HepG2 (cell line): ENCODE measurements around the gene GRHPR. TPM values are rescaled to one million over a fixed set of nuclear protein-coding genes. Genes with fewer than 3 reads are reported as not detected.

Experiments
- ARID2 ChIP-seq: sonication (generic); formaldehyde crosslinking; IDR thresholded peaks from 2 replicates; pipeline ENCODE4 v1.8.1; 2022; ENCODE audit warnings: mild to moderate bottlenecking, missing genetic modification reagents, borderline replicate concordance
- CHCHD3 ChIP-seq: sonication (generic); formaldehyde crosslinking; IDR thresholded peaks from 2 replicates; pipeline ENCODE4 v1.8.0; 2022; ENCODE audit warnings: mild to moderate bottlenecking, missing genetic modification reagents, moderate library complexity
- DBP ChIP-seq: sonication (generic); formaldehyde crosslinking; IDR thresholded peaks from 2 replicates; pipeline ENCODE4 v1.4.0; 2020; ENCODE audit warnings: missing genetic modification reagents; ENCODE audit errors: not compliant biosample characterization
- DPF2 ChIP-seq: sonication (generic); formaldehyde crosslinking; IDR thresholded peaks from 2 replicates; pipeline ENCODE4 v1.4.0; 2020; ENCODE audit warnings: mild to moderate bottlenecking, low read depth, missing genetic modification reagents, borderline replicate concordance
- ETS1 ChIP-seq: sonication (generic); formaldehyde crosslinking; IDR thresholded peaks from 2 replicates; pipeline ENCODE4 v1.4.0; 2020; ENCODE audit warnings: missing genetic modification reagents
- FOXO1 ChIP-seq: sonication (generic); formaldehyde crosslinking; IDR thresholded peaks from 2 replicates; pipeline ENCODE4 v1.4.0; 2020; ENCODE audit warnings: missing genetic modification reagents
- KLF11 ChIP-seq: IDR thresholded peaks from 2 replicates; pipeline ENCODE4 v1.6.1; 2016; ENCODE audit warnings: missing compliant biosample characterization
- NCOR1 ChIP-seq: fragments of 200-600 bp; sonication (generic); IDR thresholded peaks from 2 replicates; pipeline ENCODE4 v1.7.0; 2017; ENCODE audit warnings: antibody characterized with exemption, low read length, borderline replicate concordance
- SAFB2 ChIP-seq: sonication (generic); formaldehyde crosslinking; IDR thresholded peaks from 2 replicates; pipeline ENCODE4 v1.5.1; 2020; ENCODE audit warnings: missing genetic modification reagents, low read depth, mild to moderate bottlenecking, borderline replicate concordance
- SAP130 ChIP-seq: IDR thresholded peaks from 2 replicates; pipeline ENCODE4 v1.6.1; 2016; ENCODE audit warnings: low read depth
- ZNF251 ChIP-seq: sonication (generic); formaldehyde crosslinking; IDR thresholded peaks from 2 replicates; pipeline ENCODE4 v1.9.0; 2021; ENCODE audit warnings: mild to moderate bottlenecking, missing genetic modification reagents
- ZNF331 ChIP-seq: sonication (generic); formaldehyde crosslinking; IDR thresholded peaks from 2 replicates; pipeline ENCODE4 v1.4.0; 2020; ENCODE audit warnings: missing genetic modification reagents
- ZNF34 ChIP-seq: sonication (generic); formaldehyde crosslinking; IDR thresholded peaks from 2 replicates; pipeline ENCODE4 v1.4.0; 2020; ENCODE audit warnings: mild to moderate bottlenecking, missing genetic modification reagents, borderline replicate concordance
- ZNF431 ChIP-seq: sonication (generic); formaldehyde crosslinking; IDR thresholded peaks from 2 replicates; pipeline ENCODE4 v1.9.0; 2022; ENCODE audit warnings: missing genetic modification reagents, low read depth, mild to moderate bottlenecking, borderline replicate concordance
- ZNF720 ChIP-seq: sonication (generic); formaldehyde crosslinking; IDR thresholded peaks from 2 replicates; pipeline ENCODE4 v1.4.0; 2020; ENCODE audit warnings: missing genetic modification reagents
- ZNF800 ChIP-seq: sonication (generic); formaldehyde crosslinking; IDR thresholded peaks from 2 replicates; pipeline ENCODE4 v1.4.0; 2020; ENCODE audit warnings: missing genetic modification reagents
- polyA plus RNA-seq, 8 experiments: library from polyadenylated mRNA; depleted of rRNA in 3 of 8; stranded (reverse) in 7 of 8; unstranded in 1 of 8; fragments of >200 nt; fragmentation: Illumina TruSeq in 4 of 8; extraction: Trizol in 4 of 8; gene quantifications; 2 replicates each; pipeline versions ENCODE4 v1.2.1 to v1.2.3, GENCODE V29; 2011 to 2016; ENCODE audit warnings: low read depth in 4 of 8, missing spikeins in 1 of 8, mixed read lengths in 1 of 8; ENCODE audit not compliant: insufficient read depth in 1 of 8
- total RNA-seq, 5 experiments: library from RNA; depleted of rRNA; stranded (reverse); fragments of >200 nt; fragmentation: Illumina TruSeq; extraction: Trizol; gene quantifications; 2 replicates each; pipeline ENCODE4 v1.2.3, GENCODE V29; 2016; ENCODE audit warnings: low read depth in 1 of 5

GRHPR gene
- total and polyA plus RNA-seq, 2 of the 13 experiments (the other 11 are each of a cell fraction or from before 2014, with no cell fraction given), result 113 to 115 TPM

- TF ChIP-seq CHCHD3 (CRISPR knock-in tag) (no peak), ETS1 (no peak), SAFB2 (CRISPR knock-in tag) (no peak), ZNF431 (CRISPR knock-in tag) (no peak; the same call in 1 of the 2 replicates), ZNF800 (CRISPR knock-in tag) (0 out of 2 replicates have a peak, but pooled peaks have one; percentile 33), ZNF331 (CRISPR knock-in tag) (0 out of 2 replicates have a peak, but pooled peaks have one; percentile 19), ZNF34 (no peak), FOXO1 (CRISPR knock-in tag) (no peak; the same call in 1 of the 2 replicates), ZNF251 (0 out of 2 replicates have a peak, but pooled peaks have one; percentile 36), DBP (CRISPR knock-in tag) (no peak), KLF11 (no peak), SAP130 (peak; percentile 51), DPF2 (CRISPR knock-in tag) (no peak), ZNF720 (CRISPR knock-in tag) (no peak), NCOR1 (no peak), ARID2 (CRISPR knock-in tag) (no peak)
Measured at GRCh38 chr9:37464426-37465248, 42.1 kb downstream of the GRHPR start (continued).
